HCT116 (cell line): Measurements from ENCODE around the gene FBXL19. TPM values are rescaled to one million over a fixed set of nuclear protein-coding genes. Genes with fewer than 3 reads are reported as not detected.

Source experiments
- ATAC-seq: fragments of 200-7000 bp; cut with Tn5 transposase; 2 replicates; pipeline ENCODE4 v1.9.1; 2020; ENCODE audit warnings: mild to moderate bottlenecking, moderate library complexity
- BruUV-seq: library from RNA; stranded (reverse); fragments of 400-500 nt; replicated peaks from 2 replicates; lab custom pipeline; 2021; lab: Mats Ljungman, UMichigan
- CTCF ChIA-PET: fragments of 300-600 bp; sonication (Branson Sonifier 250); formaldehyde crosslinking; loops from one replicate; lab custom pipeline; 2021; ENCODE audit warnings: antibody characterized with exemption; lab: Charles Lee
- POLR2A ChIA-PET: fragments of 300-600, 350-600 bp; sonication (Branson Sonifier 250); formaldehyde crosslinking; loops from one replicate; lab custom pipeline; 2021; ENCODE audit warnings: antibody characterized with exemption; lab: Charles Lee
- RAD21 ChIA-PET, 2 experiments: fragments of 300-600 bp; sonication (Branson Sonifier 250); formaldehyde crosslinking; loops; one replicate each; lab custom pipeline; 2023; ENCODE audit warnings: low total read pairs in 2 of 2; ENCODE audit not compliant: uncharacterized antibody in 2 of 2, unreplicated experiment in 2 of 2, low non-redundant PET in 1 of 2; lab: Charles Lee
- DNase-seq: peaks from one replicate; pipeline ENCODE4 v3.0.0-alpha.2; 2010; ENCODE audit warnings: low read depth, low spot score
- H2AFZ ChIP-seq: fragments of 200-600 bp; shearing (Covaris generic), sonication (generic); 2 replicates; pipeline ENCODE4 v1.6.1; 2017; ENCODE audit warnings: low read depth, mixed run types, mixed read lengths, antibody characterized with exemption, low read length; ENCODE audit not compliant: poor library complexity, severe bottlenecking
- H3K27ac ChIP-seq: 2 replicates; pipeline ENCODE4 v1.5.1; 2012; ENCODE audit warnings: low read depth, low read length
- H3K27me3 ChIP-seq: fragments of 200-600 bp; sonication (generic); 2 replicates; pipeline ENCODE4 v1.6.1; 2016; ENCODE audit warnings: mixed run types, low read length, mixed read lengths; ENCODE audit not compliant: insufficient read depth
- H3K36me3 ChIP-seq, 2 experiments: fragments of 200-500 bp in 1 of 2; fragments of 200-600 bp in 1 of 2; sonication (Bioruptor generic) in 1 of 2; sonication (generic) in 1 of 2; 2 replicates each; pipeline versions ENCODE4 v1.5.1 to v1.6.1; 2014 to 2016; ENCODE audit warnings: low read length in 2 of 2, inconsistent platforms in 1 of 2, mixed read lengths in 1 of 2, mixed run types in 1 of 2; ENCODE audit not compliant: insufficient read depth in 2 of 2, control insufficient read depth in 1 of 2
- H3K4me1 ChIP-seq, 2 experiments: fragments of 200-600 bp in 1 of 2; sonication (generic) in 1 of 2; 2 replicates each; pipeline versions ENCODE4 v1.5.1 to v1.6.1; 2012 to 2017; ENCODE audit warnings: low read length in 2 of 2, inconsistent platforms in 1 of 2, mild to moderate bottlenecking in 1 of 2, mixed read lengths in 1 of 2, mixed run types in 1 of 2, moderate library complexity in 1 of 2; ENCODE audit not compliant: insufficient read depth in 2 of 2, control insufficient read depth in 1 of 2
- H3K4me2 ChIP-seq: fragments of 200-600 bp; sonication (generic); 2 replicates; pipeline ENCODE4 v1.6.1; 2017; ENCODE audit warnings: mixed run types, low read length, mixed read lengths
- H3K4me3 ChIP-seq, 2 experiments: fragments of 200-600 bp in 1 of 2; sonication (generic) in 1 of 2; replicated peaks in 1 of 2; 2 replicates each; pipeline ENCODE4 v1.5.1; 2011 to 2016; ENCODE audit warnings: low read length in 2 of 2, control low read depth in 1 of 2, low read depth in 1 of 2, mild to moderate bottlenecking in 1 of 2, mixed read lengths in 1 of 2, mixed run types in 1 of 2
- H3K79me2 ChIP-seq: fragments of 200-600 bp; sonication (generic); 2 replicates; pipeline ENCODE4 v1.6.1; 2017; ENCODE audit warnings: mild to moderate bottlenecking, mixed run types, low read length, moderate library complexity, mixed read lengths; ENCODE audit not compliant: insufficient read depth
- H3K9ac ChIP-seq: fragments of 200-600 bp; sonication (generic); 2 replicates; pipeline ENCODE4 v1.6.1; 2016; ENCODE audit warnings: low read length, mixed read lengths
- H3K9me2 ChIP-seq: fragments of 200-600 bp; sonication (generic), shearing (Covaris generic); 2 replicates; pipeline ENCODE4 v1.6.1; 2017; ENCODE audit warnings: mixed run types, mild to moderate bottlenecking, moderate library complexity; ENCODE audit not compliant: insufficient read depth
- H3K9me3 ChIP-seq, 2 experiments: fragments of 200-500 bp in 1 of 2; fragments of 200-600 bp in 1 of 2; sonication (Bioruptor generic) in 1 of 2; sonication (generic) in 1 of 2; 2 replicates each; pipeline ENCODE4 v1.6.1; 2014 to 2017; ENCODE audit warnings: low read length in 2 of 2, mixed read lengths in 2 of 2, inconsistent platforms in 1 of 2, low read depth in 1 of 2, mild to moderate bottlenecking in 1 of 2, mixed run types in 1 of 2, moderate library complexity in 1 of 2; ENCODE audit not compliant: control insufficient read depth in 1 of 2, insufficient read depth in 1 of 2
- H4K20me1 ChIP-seq: fragments of 200-600 bp; sonication (generic), shearing (Covaris generic); 2 replicates; pipeline ENCODE4 v1.6.1; 2017; ENCODE audit warnings: mixed run types, mild to moderate bottlenecking, moderate library complexity; ENCODE audit not compliant: insufficient read depth
- CBX3 ChIP-seq: IDR thresholded peaks from 2 replicates; pipeline ENCODE4 v1.6.1; 2012; ENCODE audit warnings: low read depth
- EGR1 ChIP-seq: IDR thresholded peaks from 2 replicates; pipeline ENCODE4 v1.6.1; 2012; ENCODE audit warnings: low read depth
- ELF1 ChIP-seq: IDR thresholded peaks from 2 replicates; pipeline ENCODE4 v1.6.1; 2012; ENCODE audit warnings: low read depth, borderline replicate concordance
- EZH2 ChIP-seq: fragments of 200-600 bp; sonication (generic); IDR thresholded peaks from 2 replicates; pipeline ENCODE4 v1.6.1; 2017; ENCODE audit warnings: antibody characterized with exemption, mixed run types
- EZH2phosphoT487 ChIP-seq: fragments of 200-600 bp; IDR thresholded peaks from 2 replicates; pipeline ENCODE4 v1.6.1; 2018; ENCODE audit warnings: antibody characterized with exemption, borderline replicate concordance
- FOSL1 ChIP-seq: IDR thresholded peaks from 2 replicates; pipeline ENCODE4 v1.6.1; 2012; ENCODE audit warnings: low read depth
- JUND ChIP-seq: IDR thresholded peaks from 2 replicates; pipeline ENCODE4 v1.6.1; 2012
- POLR2AphosphoS5 ChIP-seq: IDR thresholded peaks from 2 replicates; pipeline ENCODE4 v1.6.1; 2011; ENCODE audit warnings: mild to moderate bottlenecking, low read depth, low read length, moderate library complexity
- RAD21 ChIP-seq: IDR thresholded peaks from 2 replicates; pipeline ENCODE4 v1.6.1; 2012; ENCODE audit warnings: low read depth, mild to moderate bottlenecking
- SIN3A ChIP-seq: IDR thresholded peaks from 2 replicates; pipeline ENCODE4 v1.6.1; 2012; ENCODE audit warnings: low read depth
- SP1 ChIP-seq: IDR thresholded peaks from 2 replicates; pipeline ENCODE4 v1.6.1; 2012; ENCODE audit warnings: low read depth
- SRF ChIP-seq: IDR thresholded peaks from 2 replicates; pipeline ENCODE4 v1.6.1; 2012; ENCODE audit warnings: low read depth
- TCF7L2 ChIP-seq: IDR thresholded peaks from 2 replicates; pipeline ENCODE4 v1.7.0; 2011; ENCODE audit warnings: borderline replicate concordance, inconsistent platforms; ENCODE audit not compliant: insufficient read depth, insufficient read length; ENCODE audit errors: extremely low read depth
- YY1 ChIP-seq: IDR thresholded peaks from 2 replicates; pipeline ENCODE4 v1.6.1; 2011; ENCODE audit warnings: low read length, low read depth, moderate library complexity, mild to moderate bottlenecking; ENCODE audit not compliant: insufficient replicate concordance; ENCODE audit errors: extremely low read depth
- ZFX ChIP-seq: fragments of 450-650 bp; IDR thresholded peaks from 2 replicates; pipeline ENCODE4 v1.6.1; 2017
- ZNF274 ChIP-seq: fragments of 200-500 bp; sonication (Bioruptor generic); IDR thresholded peaks from 2 replicates; pipeline ENCODE4 v1.6.1; 2014; ENCODE audit warnings: mild to moderate bottlenecking, low read depth, low read length, inconsistent platforms
- intact Hi-C: fragments of 100-400 bp; cut with micrococcal nuclease; formaldehyde crosslinking; loops from 2 replicates; pipeline ENCODE4 v1.10.0; 2022
- total RNA-seq: library from RNA; stranded (reverse); gene quantifications from one replicate; pipeline ENCODE4 v1.2.1, GENCODE V29; 2021; ENCODE audit not compliant: unreplicated experiment
- TF ChIP-seq, protein P1 (sequence below): IDR thresholded peaks from 2 replicates; pipeline ENCODE4 v1.6.1; 2012
- TF ChIP-seq, protein P2 (sequence below): IDR thresholded peaks from 2 replicates; pipeline ENCODE4 v1.6.1; 2012; ENCODE audit warnings: low read depth
- TF ChIP-seq, protein P3 (sequence below): IDR thresholded peaks from 2 replicates; pipeline ENCODE4 v1.6.1; 2012
- TF ChIP-seq, protein P4 (sequence below), 3 experiments: fragments of 200-600 bp in 1 of 3; sonication (generic) in 1 of 3; IDR thresholded peaks in 2 of 3; conservative IDR thresholded peaks in 1 of 3; 2 replicates each; pipeline ENCODE4 v1.5.1; 2012 to 2017; ENCODE audit warnings: low read depth in 2 of 3, low read length in 2 of 3, antibody characterized with exemption in 1 of 3, borderline replicate concordance in 1 of 3, control low read depth in 1 of 3, mild to moderate bottlenecking in 1 of 3, mixed read lengths in 1 of 3, mixed run types in 1 of 3, moderate library complexity in 1 of 3; ENCODE audit not compliant: insufficient read depth in 1 of 3

Gene FBXL19
- total RNA-seq, 1 experiment from 2014 or later: 45.2 TPM

DNA sequence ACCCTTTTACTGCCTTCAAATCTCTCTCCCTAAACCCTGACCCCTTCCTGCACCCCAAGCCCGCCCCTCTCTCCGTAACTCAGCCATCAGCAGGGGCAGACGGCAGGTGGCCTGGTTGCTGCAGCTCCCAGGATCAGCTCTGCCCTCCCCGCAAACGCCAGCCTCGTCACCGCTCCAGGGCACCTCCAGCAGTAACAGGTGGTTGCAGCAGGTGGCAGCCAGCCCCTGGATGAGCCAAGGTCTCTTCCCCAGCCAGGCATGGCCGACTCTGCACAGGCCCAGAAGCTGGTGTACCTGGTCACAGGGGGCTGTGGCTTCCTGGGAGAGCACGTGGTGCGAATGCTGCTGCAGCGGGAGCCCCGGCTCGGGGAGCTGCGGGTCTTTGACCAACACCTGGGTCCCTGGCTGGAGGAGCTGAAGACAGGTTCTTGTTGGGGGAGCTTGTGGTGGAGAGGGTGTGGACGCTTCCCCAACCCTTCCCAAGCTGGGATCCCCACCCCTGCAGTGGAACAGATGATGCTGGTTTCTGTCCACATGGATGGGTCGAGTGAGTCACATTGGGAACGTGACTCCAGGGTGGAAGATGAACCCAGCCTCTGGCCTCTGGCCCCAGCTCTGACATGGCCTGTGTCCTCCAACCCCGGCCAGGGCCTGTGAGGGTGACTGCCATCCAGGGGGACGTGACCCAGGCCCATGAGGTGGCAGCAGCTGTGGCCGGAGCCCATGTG, 62.2 kb downstream of the FBXL19 start:
- Histone ChIP-seq H3K79me2 (no peaks in the 10 kb centered on the region), H3K9me2 (no peaks in the 10 kb centered on the region), H3K9ac (peak overlapping the region; percentile 57), H3K27me3 (no peaks in the 10 kb centered on the region), H3K36me3 (no peaks in the 10 kb centered on the region; a peak in 1 of 4 replicates), H3K27ac (peak overlapping the region; percentile 49; the same call in 1 of the 2 replicates), H3K4me3 (peak overlapping the region; percentile 35 to 45), H3K4me1 (peaks cover 0 to 14% of the 10 kb centered on the region in 2 experiments; a peak in 3 of 4 replicates), H3K9me3 (no peaks in the 10 kb centered on the region), H2AFZ (no peak overlapping the region), H4K20me1 (no peaks in the 10 kb centered on the region), H3K4me2 (peak overlapping the region; percentile 73)
- ChIA-PET POLR2A (interaction anchor here (1.0 to 1.8 kb wide), 3 partner anchors 89 to 194 kb away, joined by 3 to 6 read pairs (median 4); partner anchors contain the start of genes FUS, ZNF646 and ZNF668), CTCF (interaction anchor here (0.8 to 4.0 kb wide), 29 partner anchors 8 to 883 kb away, joined by 3 to 29 read pairs (median 5); partner anchors contain the start of genes ARMC5, KAT8, STX4 and VKORC1), RAD21 (interaction anchor here (0.6 to 1.8 kb wide), 11 partner anchors 11 to 348 kb away, joined by 3 to 7 read pairs (median 4); partner anchors contain the start of genes KAT8 (in 1 of the 2), VKORC1 (in 1 of the 2), ZNF646 (in 1 of the 2) and ZNF668 (in 1 of the 2))
- intact Hi-C loops: loop anchor here (1.0 to 10.0 kb wide), 6 partner anchors 31 to 883 kb away; no protein-coding TSS in a partner anchor
- peak; percentile 77 for ATAC-seq
- BruUV-seq: no TSS peak
- DNase-seq: peak; percentile 37
- TF ChIP-seq EZH2phosphoT487 (no peak), ZNF274 (no peak), FOSL1 (no peak), SRF (no peak), RAD21 (peak; percentile 89), SIN3A (no peak), EZH2 (no peak), CBX3 (no peak), YY1 (peak; percentile 61), EGR1 (no peak), JUND (no peak), ELF1 (no peak), POLR2AphosphoS5 (peak; percentile 3; the same call in 1 of the 2 replicates), TCF7L2 (no peak), ZFX (no peak), SP1 (no peak)
- TF ChIP-seq, protein P1, sequence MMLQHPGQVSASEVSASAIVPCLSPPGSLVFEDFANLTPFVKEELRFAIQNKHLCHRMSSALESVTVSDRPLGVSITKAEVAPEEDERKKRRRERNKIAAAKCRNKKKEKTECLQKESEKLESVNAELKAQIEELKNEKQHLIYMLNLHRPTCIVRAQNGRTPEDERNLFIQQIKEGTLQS: no peak
- TF ChIP-seq, protein P2, sequence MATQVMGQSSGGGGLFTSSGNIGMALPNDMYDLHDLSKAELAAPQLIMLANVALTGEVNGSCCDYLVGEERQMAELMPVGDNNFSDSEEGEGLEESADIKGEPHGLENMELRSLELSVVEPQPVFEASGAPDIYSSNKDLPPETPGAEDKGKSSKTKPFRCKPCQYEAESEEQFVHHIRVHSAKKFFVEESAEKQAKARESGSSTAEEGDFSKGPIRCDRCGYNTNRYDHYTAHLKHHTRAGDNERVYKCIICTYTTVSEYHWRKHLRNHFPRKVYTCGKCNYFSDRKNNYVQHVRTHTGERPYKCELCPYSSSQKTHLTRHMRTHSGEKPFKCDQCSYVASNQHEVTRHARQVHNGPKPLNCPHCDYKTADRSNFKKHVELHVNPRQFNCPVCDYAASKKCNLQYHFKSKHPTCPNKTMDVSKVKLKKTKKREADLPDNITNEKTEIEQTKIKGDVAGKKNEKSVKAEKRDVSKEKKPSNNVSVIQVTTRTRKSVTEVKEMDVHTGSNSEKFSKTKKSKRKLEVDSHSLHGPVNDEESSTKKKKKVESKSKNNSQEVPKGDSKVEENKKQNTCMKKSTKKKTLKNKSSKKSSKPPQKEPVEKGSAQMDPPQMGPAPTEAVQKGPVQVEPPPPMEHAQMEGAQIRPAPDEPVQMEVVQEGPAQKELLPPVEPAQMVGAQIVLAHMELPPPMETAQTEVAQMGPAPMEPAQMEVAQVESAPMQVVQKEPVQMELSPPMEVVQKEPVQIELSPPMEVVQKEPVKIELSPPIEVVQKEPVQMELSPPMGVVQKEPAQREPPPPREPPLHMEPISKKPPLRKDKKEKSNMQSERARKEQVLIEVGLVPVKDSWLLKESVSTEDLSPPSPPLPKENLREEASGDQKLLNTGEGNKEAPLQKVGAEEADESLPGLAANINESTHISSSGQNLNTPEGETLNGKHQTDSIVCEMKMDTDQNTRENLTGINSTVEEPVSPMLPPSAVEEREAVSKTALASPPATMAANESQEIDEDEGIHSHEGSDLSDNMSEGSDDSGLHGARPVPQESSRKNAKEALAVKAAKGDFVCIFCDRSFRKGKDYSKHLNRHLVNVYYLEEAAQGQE: no peak
- TF ChIP-seq, protein P3, sequence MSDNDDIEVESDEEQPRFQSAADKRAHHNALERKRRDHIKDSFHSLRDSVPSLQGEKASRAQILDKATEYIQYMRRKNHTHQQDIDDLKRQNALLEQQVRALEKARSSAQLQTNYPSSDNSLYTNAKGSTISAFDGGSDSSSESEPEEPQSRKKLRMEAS: peak; percentile 56
- TF ChIP-seq, protein P4, sequence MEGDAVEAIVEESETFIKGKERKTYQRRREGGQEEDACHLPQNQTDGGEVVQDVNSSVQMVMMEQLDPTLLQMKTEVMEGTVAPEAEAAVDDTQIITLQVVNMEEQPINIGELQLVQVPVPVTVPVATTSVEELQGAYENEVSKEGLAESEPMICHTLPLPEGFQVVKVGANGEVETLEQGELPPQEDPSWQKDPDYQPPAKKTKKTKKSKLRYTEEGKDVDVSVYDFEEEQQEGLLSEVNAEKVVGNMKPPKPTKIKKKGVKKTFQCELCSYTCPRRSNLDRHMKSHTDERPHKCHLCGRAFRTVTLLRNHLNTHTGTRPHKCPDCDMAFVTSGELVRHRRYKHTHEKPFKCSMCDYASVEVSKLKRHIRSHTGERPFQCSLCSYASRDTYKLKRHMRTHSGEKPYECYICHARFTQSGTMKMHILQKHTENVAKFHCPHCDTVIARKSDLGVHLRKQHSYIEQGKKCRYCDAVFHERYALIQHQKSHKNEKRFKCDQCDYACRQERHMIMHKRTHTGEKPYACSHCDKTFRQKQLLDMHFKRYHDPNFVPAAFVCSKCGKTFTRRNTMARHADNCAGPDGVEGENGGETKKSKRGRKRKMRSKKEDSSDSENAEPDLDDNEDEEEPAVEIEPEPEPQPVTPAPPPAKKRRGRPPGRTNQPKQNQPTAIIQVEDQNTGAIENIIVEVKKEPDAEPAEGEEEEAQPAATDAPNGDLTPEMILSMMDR (IDR thresholded peaks at IDR 0.05 in 2 of 3, conservative IDR thresholded peaks at IDR 0.05 in 1 of 3; ENCODE audit: borderline replicate concordance in 1 of 3, insufficient read depth in 1 of 3, low read depth in 2 of 3, low read length in 2 of 3): peak; percentile 22 to 46 (median 40); a peak in 3 of 6 replicates
